ENCODE results near the gene NAALADL1.

GRCh38 chr11:65021003-65021402 lies 37.4 kb downstream of the NAALADL1 start:
- TF ChIP-seq CTCF (IDR thresholded peaks at IDR 0.05; ENCODE audit: insufficient read depth, low read length, poor library complexity, severe bottlenecking) (no peak), EZH2phosphoT487 (conservative IDR thresholded peaks at IDR 0.05; ENCODE audit: low read length) (no peak)

All from SU-DHL-6 (cell line).